NCI-H345 (cell line): ENCODE results near the gene AP2S1.
"Not testable (repeated sequence)": the region's sequence is repeated elsewhere in the genome, so short reads cannot be mapped to it uniquely, and the experiment has no call there.

ENCODE experiments used
- DNase-seq: peaks from one replicate; lab custom pipeline; 2025; lab: John Stamatoyannopoulos, UW

Gene AP2S1

GRCh38 chr19:46850228-46851203 lies at the start of gene AP2S1:
Gene AP2S1 (minus strand): TSS chr19:46850846. CDS start chr19:46850766, 80 bp downstream.
- DNase-seq: peak; percentile 97

GRCh38 chr19:46900341-46900740 lies 49.7 kb upstream of the AP2S1 start:
- DNase-seq: no peak

GRCh38 chr19:46898731-46899130 lies 48.1 kb upstream of the AP2S1 start:
- no peak for DNase-seq

GRCh38 chr19:46896076-46896794 lies 45.6 kb upstream of the AP2S1 start:
- DNase-seq: no peak

GRCh38 chr19:46892252-46893179 lies 41.9 kb upstream of the AP2S1 start:
- peak; percentile 22 for DNase-seq

GRCh38 chr19:46890423-46891170 lies 40.0 kb upstream of the AP2S1 start:
- no peak for DNase-seq

- DNase-seq: no peak
Measured at GRCh38 chr19:46887240-46887782, 36.7 kb upstream of the AP2S1 start.

- no peak for DNase-seq
Measured at GRCh38 chr19:46886546-46887239, 36.0 kb upstream of the AP2S1 start.

- no peak for DNase-seq
Measured at GRCh38 chr19:46885411-46885810, 34.8 kb upstream of the AP2S1 start.

- DNase-seq: not testable (repeated sequence)
Measured at GRCh38 chr19:46882751-46883150, 32.1 kb upstream of the AP2S1 start.

- no peak for DNase-seq
Measured at GRCh38 chr19:46882034-46882433, 31.4 kb upstream of the AP2S1 start.

- no peak for DNase-seq
Measured at GRCh38 chr19:46881092-46881491, 30.4 kb upstream of the AP2S1 start.

- no peak for DNase-seq
Measured at GRCh38 chr19:46880431-46880830, 29.8 kb upstream of the AP2S1 start.

- DNase-seq: no peak
Measured at GRCh38 chr19:46878613-46879375, 28.1 kb upstream of the AP2S1 start.

- DNase-seq: no peak
Measured at GRCh38 chr19:46875657-46876056, 25.0 kb upstream of the AP2S1 start.

GRCh38 chr19:46875234-46875633 lies 24.6 kb upstream of the AP2S1 start:
- DNase-seq: no peak

- DNase-seq: no peak
Measured at GRCh38 chr19:46872967-46873366, 22.3 kb upstream of the AP2S1 start.

- DNase-seq: not testable (repeated sequence)
Measured at GRCh38 chr19:46871173-46871572, 20.5 kb upstream of the AP2S1 start.

GRCh38 chr19:46868025-46868802 lies 17.6 kb upstream of the AP2S1 start:
- DNase-seq: no peak
